GM18858 (cell line): Measurements from ENCODE around the gene CYB5A.
"Not testable (repeated sequence)": the region's sequence is repeated elsewhere in the genome, so short reads cannot be mapped to it uniquely, and the experiment has no call there.

Experiments
- ATAC-seq: cut with Tn5 transposase; IDR thresholded peaks from one replicate; pipeline ENCODE4 v1.9.1; 2021; ENCODE audit not compliant: unreplicated experiment

The CYB5A gene

DNA sequence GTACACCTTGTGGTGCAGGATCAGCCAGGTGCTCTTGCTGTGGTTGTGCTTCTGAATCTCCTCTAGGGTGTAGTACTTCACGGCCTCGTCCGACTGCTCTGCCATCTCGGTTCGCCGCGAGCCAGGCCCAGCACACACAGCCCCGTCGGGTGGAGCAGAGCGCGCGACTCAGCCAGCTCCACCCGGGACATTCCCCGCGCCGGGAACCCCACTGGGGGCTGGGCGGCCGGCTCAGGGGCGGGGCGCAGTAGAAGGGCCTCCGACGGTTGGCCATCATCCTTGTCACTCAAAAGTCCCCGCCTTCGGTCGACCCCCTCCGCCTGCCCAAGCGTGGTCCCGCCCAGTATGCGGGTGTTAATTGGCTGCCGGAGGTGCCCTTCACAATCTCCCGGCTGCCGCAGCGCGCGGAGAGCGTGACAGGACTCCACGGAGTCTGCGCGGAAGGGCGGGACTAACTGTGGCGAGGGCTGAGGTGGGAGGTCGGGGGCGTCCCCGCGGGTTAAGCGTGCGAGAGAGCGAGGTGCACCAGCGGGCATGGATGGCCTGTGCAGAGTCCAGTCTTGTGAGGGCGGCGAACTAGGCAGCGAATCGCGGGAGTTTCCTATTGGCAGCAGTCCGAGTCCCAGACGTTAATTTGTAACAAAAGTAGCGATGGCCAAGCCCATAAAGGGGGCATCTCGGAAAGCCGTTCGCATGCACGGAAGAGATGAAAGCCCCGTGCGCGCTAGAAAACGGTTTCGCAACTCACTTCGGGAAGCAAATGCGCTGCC is at the start of gene CYB5A:
Gene CYB5A, minus strand, starts transcription at position 193 of the 770 bp plus-strand sequence. Its CDS starts 88 bp downstream, at position 105.
- peak; percentile 99 for ATAC-seq

GRCh38 chr18:74337912-74338309 is 46.1 kb upstream of the CYB5A start:
- ATAC-seq, result no peak

GRCh38 chr18:74337155-74337911 is 45.6 kb upstream of the CYB5A start:
- ATAC-seq, result no peak

DNA sequence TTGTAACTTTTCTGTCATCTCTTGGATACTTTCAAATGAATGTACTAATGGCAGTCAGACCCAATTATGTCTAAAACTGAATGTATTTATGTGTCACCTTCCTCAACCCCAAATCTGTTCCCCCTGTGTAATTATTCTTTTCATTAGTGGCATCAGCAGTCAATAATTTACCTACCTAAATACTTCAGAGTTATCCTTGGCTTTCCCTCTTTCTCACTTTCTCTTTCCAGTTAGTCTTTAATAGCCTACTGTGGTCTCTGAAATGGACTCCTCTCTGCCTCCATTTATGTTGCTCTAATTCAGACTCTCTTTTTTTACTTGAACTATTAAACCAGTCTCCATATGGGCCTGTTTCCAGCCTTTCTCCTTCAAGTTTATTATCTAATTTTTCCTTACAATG is 44.9 kb upstream of the CYB5A start:
- ATAC-seq, result no peak

- peak; percentile 54 for ATAC-seq
Measured at GRCh38 chr18:74334242-74334893, 42.6 kb upstream of the CYB5A start.

- no peak for ATAC-seq
Measured at GRCh38 chr18:74333091-74333490, 41.3 kb upstream of the CYB5A start.

DNA sequence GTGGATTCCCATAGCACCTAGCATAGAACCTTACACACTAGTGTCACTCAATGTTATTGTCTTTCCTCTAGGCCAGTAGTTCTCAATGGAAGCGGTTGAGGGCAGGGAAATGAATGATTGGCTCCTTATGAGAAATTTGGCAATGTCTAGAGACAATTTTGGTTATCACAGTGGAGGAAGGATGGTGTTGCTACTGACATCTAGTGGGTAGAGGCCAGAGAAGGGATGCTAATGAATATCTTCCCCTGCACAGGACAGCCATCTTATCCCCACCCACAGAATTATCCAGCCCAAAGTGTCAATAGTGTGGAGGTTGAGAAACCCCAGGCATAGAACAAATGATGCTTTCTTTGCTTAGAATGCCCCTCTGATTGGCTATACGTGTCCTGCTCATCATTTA is 39.6 kb upstream of the CYB5A start:
- ATAC-seq, result no peak

- ATAC-seq, result no peak
Measured at GRCh38 chr18:74329688-74330205, 38.0 kb upstream of the CYB5A start.

- ATAC-seq, result no peak
Measured at GRCh38 chr18:74328206-74328605, 36.4 kb upstream of the CYB5A start.

- not testable (repeated sequence) for ATAC-seq
Measured at GRCh38 chr18:74326791-74327190, 35.0 kb upstream of the CYB5A start.

- ATAC-seq, result no peak
Measured at GRCh38 chr18:74326231-74326630, 34.5 kb upstream of the CYB5A start.

DNA sequence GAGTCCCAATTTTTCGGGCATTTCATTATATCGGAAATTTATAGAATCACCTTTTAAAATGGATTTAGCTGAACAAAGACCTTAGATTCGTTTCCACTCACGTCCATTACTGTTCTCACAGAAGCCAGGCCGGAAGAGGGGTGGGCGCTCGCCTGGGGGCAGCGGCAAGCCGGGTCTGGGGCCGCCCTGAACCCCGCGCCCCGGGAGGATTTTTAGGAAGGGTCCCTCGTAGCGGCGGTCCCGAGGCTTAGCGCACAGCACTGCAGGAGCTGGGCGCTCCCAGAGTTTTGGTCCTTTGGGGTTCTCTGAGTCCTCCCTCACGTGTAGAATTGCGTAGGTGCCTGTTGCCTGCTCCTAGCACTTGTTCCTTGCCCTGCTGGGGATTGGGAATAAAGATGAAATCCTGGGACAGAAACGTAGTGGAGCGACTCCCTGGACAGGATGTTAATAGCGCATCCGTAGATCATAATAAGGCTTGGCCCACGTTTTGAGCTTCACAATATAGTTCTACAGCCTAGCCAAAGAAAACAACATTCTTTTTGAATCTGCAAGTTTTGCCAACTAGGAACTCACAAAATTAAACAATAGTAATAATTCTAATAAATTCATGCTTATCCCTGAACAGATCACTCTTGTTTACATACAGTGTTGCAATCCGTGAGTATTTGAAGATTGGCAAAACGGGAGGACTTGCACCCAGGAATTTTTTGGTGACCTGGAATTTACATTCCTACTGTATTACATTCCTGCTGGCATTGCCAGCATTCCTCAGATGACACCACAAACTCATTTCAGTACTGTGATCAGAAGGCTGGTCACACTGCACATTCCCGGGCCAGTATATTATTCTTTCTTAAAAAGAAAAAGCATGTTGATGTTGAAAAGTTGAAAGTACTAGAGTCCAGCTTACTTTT is 24.8 kb upstream of the CYB5A start:
- ATAC-seq, result no peak

- no peak for ATAC-seq
Measured at GRCh38 chr18:74315464-74316256, 23.9 kb upstream of the CYB5A start, which contains the start of gene C18orf63. C18orf63 (plus strand) TSS chr18:74315839; CDS start chr18:74317866, 2,027 bp downstream.

DNA sequence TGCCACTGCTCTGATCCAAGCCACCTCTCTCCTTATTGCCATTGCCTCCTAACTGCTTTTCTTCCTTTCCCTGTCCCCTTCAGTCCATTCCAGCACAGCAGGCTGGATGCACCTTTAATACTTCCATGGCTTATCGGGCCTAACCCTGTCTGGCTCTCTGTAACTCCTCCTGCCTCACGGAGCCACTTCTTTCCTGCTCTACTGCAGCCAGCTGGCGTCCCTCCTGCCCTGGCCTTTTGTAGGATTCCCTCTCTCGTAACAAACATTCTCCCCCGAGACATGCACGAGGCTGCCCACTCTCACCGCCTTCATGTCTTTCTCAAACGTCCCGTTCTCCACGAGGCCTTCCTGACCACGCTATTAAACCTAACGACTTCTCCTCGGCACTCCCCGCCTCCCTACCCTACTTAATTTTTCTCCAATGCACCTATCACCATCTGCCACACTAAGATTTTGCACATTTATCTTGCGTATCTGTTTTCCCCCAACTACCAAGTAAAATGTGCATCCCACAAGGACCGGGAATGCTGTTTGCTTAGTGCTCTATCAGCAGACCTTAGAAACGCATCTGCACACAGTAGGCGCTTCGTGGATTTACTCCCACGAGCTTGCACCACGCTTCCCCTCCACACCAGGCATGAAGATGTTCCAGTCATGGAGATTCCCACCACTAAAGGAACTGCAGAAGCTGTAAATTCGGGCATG is 23.1 kb upstream of the CYB5A start:
- ATAC-seq, result no peak

DNA sequence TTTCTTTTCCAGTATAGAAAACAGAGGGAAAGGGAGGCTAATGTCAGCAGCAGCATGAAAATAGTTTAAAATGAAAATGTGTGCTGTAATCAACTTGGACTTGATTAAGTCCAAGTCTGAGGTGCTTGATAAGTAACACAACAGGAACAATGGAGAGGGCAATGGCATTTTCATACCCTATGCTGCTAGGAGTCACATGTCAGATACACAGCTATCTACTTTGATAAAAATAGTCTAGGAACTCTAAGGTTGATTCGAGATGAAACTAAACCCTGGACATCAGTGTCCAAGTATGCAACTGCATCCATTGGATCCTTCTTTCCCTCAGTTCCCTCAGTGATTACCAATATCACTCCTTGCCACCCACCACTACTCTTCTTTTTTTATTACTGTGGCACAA is 19.2 kb upstream of the CYB5A start:
- ATAC-seq, result no peak

- peak; percentile 85 for ATAC-seq
Measured at GRCh38 chr18:74310411-74310810, 18.6 kb upstream of the CYB5A start.

DNA sequence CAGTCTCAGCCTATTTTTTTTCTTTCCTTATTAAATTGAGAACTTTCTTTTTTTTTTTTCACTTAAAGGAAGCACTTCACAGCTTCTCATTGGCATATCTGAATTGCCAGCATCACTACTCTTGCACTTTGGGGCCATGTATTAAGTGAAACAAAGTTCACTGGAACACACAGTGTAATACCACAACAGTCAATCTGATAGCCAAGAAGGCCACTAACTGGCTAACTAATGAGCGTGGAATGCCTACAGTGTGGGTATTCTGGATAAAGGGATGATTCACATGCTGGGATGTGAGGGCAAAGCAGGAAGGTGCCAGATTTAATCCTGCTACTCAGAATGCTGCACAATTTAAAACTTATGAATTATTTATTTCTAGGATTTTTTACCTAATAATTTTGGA is 12.2 kb upstream of the CYB5A start:
- no peak for ATAC-seq

DNA sequence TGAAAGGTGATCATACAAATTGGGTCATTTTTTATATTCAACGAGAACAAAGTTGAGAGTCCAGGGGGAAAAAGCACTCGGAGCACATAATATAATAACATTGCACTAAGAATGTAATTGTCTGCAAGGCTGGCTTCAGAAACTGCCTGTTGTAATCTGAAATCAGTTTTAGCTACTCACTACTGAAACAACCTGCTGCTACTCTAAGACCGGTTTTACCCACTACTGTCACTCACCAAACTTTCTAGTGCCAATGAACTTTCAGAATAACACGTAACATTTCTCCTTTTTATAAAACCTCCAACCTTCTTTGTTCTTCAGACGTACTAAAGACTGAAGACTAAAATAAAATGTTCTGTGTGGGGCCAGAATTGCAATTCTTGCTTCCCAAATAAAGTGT is 11.5 kb upstream of the CYB5A start:
- ATAC-seq, result no peak

DNA sequence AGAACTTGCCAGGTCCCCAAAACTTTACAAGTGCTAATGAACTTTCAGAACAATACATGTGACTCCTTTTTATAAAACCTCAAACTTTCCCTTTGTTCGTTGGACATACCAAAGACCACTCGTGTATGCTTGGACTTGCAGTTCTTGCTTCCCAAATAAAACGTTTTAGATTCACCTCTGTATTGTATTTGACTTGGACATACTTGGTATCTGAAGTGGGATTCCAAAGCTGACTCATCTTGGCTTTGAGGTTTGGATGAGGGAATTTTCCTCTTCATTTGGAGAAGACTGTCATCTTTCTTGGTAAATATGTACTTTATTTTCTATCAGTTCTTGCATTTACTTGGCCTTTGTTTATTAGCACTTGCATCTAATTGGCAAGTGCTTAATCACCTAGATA is 8.0 kb upstream of the CYB5A start:
- ATAC-seq, result no peak
